MV-4-11 (cell line): Measurements from ENCODE around the gene HSF2BP.
"Not testable (repeated sequence)": the region's sequence is repeated elsewhere in the genome, so short reads cannot be mapped to it uniquely, and the experiment has no call there.

ENCODE experiments used
- DNase-seq: peaks from one replicate; lab custom pipeline; 2025; lab: John Stamatoyannopoulos, UW

HSF2BP gene

GRCh38 chr21:43651926-43652325 lies 7.4 kb downstream of the HSF2BP start:
- DNase-seq = not testable (repeated sequence)

- no peak for DNase-seq
These were observed 11.1 kb downstream of the HSF2BP start for GRCh38 chr21:43648171-43648570.

- peak; percentile 77 for DNase-seq
These were observed 12.6 kb downstream of the HSF2BP start for GRCh38 chr21:43646550-43647260.

- no peak for DNase-seq
These were observed 13.3 kb downstream of the HSF2BP start for GRCh38 chr21:43645976-43646375.

- peak; percentile 94 for DNase-seq
These were observed 14.0 kb downstream of the HSF2BP start for GRCh38 chr21:43645136-43645891.

- DNase-seq = peak; percentile 31
These were observed 14.7 kb downstream of the HSF2BP start for GRCh38 chr21:43644609-43645008.

- DNase-seq = no peak
These were observed 15.2 kb downstream of the HSF2BP start for GRCh38 chr21:43644071-43644470.

GRCh38 chr21:43643193-43643592 lies 16.1 kb downstream of the HSF2BP start:
- no peak for DNase-seq

GRCh38 chr21:43640400-43640799 lies 18.9 kb downstream of the HSF2BP start:
- no peak for DNase-seq

GRCh38 chr21:43639470-43640353 lies 19.6 kb downstream of the HSF2BP start:
- DNase-seq = peak; percentile 62

GRCh38 chr21:43637530-43638158 lies 21.6 kb downstream of the HSF2BP start:
- peak; percentile 32 for DNase-seq

GRCh38 chr21:43635436-43635835 lies 23.9 kb downstream of the HSF2BP start:
- DNase-seq = no peak

GRCh38 chr21:43634618-43635017 lies 24.7 kb downstream of the HSF2BP start:
- no peak for DNase-seq

GRCh38 chr21:43632373-43632905 lies 26.8 kb downstream of the HSF2BP start:
- DNase-seq = no peak

- DNase-seq = no peak
These were observed 27.7 kb downstream of the HSF2BP start for GRCh38 chr21:43631411-43632107.

- DNase-seq = no peak
These were observed 31.8 kb downstream of the HSF2BP start for GRCh38 chr21:43627527-43627926.

GRCh38 chr21:43626390-43626789 lies 32.9 kb downstream of the HSF2BP start:
- DNase-seq = no peak

- DNase-seq = no peak
These were observed 34.9 kb downstream of the HSF2BP start for GRCh38 chr21:43624339-43624738.

- DNase-seq = no peak
These were observed 35.7 kb downstream of the HSF2BP start for GRCh38 chr21:43623588-43623987.

- DNase-seq = no peak
These were observed 36.5 kb downstream of the HSF2BP start for GRCh38 chr21:43622796-43623195.

GRCh38 chr21:43619856-43620255 lies 39.4 kb downstream of the HSF2BP start:
- no peak for DNase-seq
